LHCN-M2 (cell line): ENCODE results near the gene GPAM. TPM values are rescaled to one million over a fixed set of nuclear protein-coding genes. Genes with fewer than 3 reads are reported as not detected.

Experiments used
- DNase-seq: peaks from one replicate; pipeline ENCODE4 v3.0.0-alpha.2; 2012; ENCODE audit warnings: low read depth
- total RNA-seq: library from RNA; depleted of rRNA; stranded (reverse); fragments of >200 nt; gene quantifications from 2 replicates; pipeline ENCODE4 v1.2.3, GENCODE V29; 2014

Gene GPAM
- total RNA-seq, 1 experiment from 2014 or later: 11.5 TPM

GRCh38 chr10:112182784-112183328 lies 709 bp downstream of the GPAM start:
- DNase-seq: peak; percentile 4

GRCh38 chr10:112177247-112177646 lies 6.3 kb downstream of the GPAM start:
- DNase-seq: no peak

GRCh38 chr10:112176543-112176942 lies 7.0 kb downstream of the GPAM start:
- DNase-seq: no peak

- no peak for DNase-seq
Observed at GRCh38 chr10:112175409-112175808, 8.2 kb downstream of the GPAM start.

GRCh38 chr10:112173206-112173605 lies 10.4 kb downstream of the GPAM start:
- DNase-seq: no peak

GRCh38 chr10:112168733-112169132 lies 14.8 kb downstream of the GPAM start:
- DNase-seq: no peak

GRCh38 chr10:112166800-112167199 lies 16.8 kb downstream of the GPAM start:
- DNase-seq: no peak

- no peak for DNase-seq
Observed at GRCh38 chr10:112161757-112162518, 21.6 kb downstream of the GPAM start.

GRCh38 chr10:112160834-112161233 lies 22.7 kb downstream of the GPAM start:
- DNase-seq: no peak

GRCh38 chr10:112159469-112159868 lies 24.1 kb downstream of the GPAM start:
- no peak for DNase-seq

- no peak for DNase-seq
Observed at GRCh38 chr10:112151524-112152039, 32.0 kb downstream of the GPAM start.

- DNase-seq: no peak
Observed at GRCh38 chr10:112148331-112148730, 35.2 kb downstream of the GPAM start.

- DNase-seq: no peak
Observed at GRCh38 chr10:112146799-112147198, 36.8 kb downstream of the GPAM start.

- DNase-seq: no peak
Observed at GRCh38 chr10:112145263-112145662, 38.3 kb downstream of the GPAM start.

- no peak for DNase-seq
Observed at GRCh38 chr10:112143420-112143819, 40.1 kb downstream of the GPAM start.

- no peak for DNase-seq
Observed at GRCh38 chr10:112141292-112141691, 42.3 kb downstream of the GPAM start.

GRCh38 chr10:112140110-112140970 lies 43.2 kb downstream of the GPAM start:
- peak; percentile 65 for DNase-seq

- no peak for DNase-seq
Observed at GRCh38 chr10:112139176-112139575, 44.4 kb downstream of the GPAM start.

- DNase-seq: peak; percentile 51
Observed at GRCh38 chr10:112137154-112137987, 46.2 kb downstream of the GPAM start.

GRCh38 chr10:112136486-112137153 lies 46.9 kb downstream of the GPAM start:
- DNase-seq: no peak

GRCh38 chr10:112135604-112136003 lies 48.0 kb downstream of the GPAM start:
- no peak for DNase-seq
